ENCODE results near the gene KCNIP1. TPM values are rescaled to one million over a fixed set of nuclear protein-coding genes. Genes with fewer than 3 reads are reported as not detected.

The KCNIP1 gene
- total and polyA plus RNA-seq, 10 of the 15 experiments (the other 5 are each of a cell fraction or from before 2014, with no cell fraction given): not detected

DNA sequence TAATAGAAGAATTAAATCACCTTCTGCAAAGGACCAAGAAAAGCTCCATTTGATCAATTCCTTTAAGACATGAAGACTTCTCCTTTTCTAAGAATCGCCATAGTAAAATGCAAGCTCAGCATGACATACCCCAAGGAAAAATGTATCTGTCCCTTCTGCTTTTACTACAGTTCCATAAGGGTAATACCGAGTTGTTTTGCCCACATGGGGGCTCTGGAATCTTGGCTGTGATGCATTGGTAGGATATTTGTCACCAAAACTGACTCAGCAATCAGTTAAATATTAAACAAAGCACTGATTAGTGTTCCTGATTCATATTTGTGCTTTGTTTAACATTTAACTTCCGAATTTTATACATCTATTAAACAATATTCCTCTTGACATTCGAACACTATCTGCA lies 24.3 kb upstream of the KCNIP1 start (continued):
- TF ChIP-seq, protein P1, sequence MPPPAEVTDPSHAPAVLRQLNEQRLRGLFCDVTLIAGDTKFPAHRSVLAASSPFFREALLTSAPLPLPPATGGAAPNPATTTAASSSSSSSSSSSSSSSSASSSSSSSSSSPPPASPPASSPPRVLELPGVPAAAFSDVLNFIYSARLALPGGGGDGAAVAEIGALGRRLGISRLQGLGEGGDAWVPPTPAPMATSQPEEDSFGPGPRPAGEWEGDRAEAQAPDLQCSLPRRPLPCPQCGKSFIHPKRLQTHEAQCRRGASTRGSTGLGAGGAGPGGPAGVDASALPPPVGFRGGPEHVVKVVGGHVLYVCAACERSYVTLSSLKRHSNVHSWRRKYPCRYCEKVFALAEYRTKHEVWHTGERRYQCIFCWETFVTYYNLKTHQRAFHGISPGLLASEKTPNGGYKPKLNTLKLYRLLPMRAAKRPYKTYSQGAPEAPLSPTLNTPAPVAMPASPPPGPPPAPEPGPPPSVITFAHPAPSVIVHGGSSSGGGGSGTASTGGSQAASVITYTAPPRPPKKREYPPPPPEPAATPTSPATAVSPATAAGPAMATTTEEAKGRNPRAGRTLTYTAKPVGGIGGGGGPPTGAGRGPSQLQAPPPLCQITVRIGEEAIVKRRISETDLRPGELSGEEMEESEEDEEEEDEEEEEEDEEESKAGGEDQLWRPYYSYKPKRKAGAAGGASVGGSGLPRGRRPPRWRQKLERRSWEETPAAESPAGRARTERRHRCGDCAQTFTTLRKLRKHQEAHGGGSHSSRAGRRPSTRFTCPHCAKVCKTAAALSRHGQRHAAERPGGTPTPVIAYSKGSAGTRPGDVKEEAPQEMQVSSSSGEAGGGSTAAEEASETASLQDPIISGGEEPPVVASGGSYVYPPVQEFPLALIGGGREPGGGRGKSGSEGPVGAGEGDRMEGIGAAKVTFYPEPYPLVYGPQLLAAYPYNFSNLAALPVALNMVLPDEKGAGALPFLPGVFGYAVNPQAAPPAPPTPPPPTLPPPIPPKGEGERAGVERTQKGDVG (CRISPR knock-in tag; IDR thresholded peaks at IDR 0.05): no peak
- no peak for TF ChIP-seq TBL1XR1 (IDR thresholded peaks at IDR 0.05; ENCODE audit: low read depth, low read length)
- TF ChIP-seq SREBF1 (IDR thresholded peaks at IDR 0.05; ENCODE audit: low read length): no peak
- TF ChIP-seq, protein P2, sequence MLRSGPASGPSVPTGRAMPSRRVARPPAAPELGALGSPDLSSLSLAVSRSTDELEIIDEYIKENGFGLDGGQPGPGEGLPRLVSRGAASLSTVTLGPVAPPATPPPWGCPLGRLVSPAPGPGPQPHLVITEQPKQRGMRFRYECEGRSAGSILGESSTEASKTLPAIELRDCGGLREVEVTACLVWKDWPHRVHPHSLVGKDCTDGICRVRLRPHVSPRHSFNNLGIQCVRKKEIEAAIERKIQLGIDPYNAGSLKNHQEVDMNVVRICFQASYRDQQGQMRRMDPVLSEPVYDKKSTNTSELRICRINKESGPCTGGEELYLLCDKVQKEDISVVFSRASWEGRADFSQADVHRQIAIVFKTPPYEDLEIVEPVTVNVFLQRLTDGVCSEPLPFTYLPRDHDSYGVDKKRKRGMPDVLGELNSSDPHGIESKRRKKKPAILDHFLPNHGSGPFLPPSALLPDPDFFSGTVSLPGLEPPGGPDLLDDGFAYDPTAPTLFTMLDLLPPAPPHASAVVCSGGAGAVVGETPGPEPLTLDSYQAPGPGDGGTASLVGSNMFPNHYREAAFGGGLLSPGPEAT (IDR thresholded peaks at IDR 0.05; ENCODE audit: low read depth): no peak
- TF ChIP-seq RBBP5 (conservative IDR thresholded peaks at IDR 0.05): no peak

- Histone ChIP-seq H3K79me2 (ENCODE audit: control insufficient read depth, insufficient read depth, low read length) (no peaks in the 10 kb centered on the region), H2AFZ (ENCODE audit: control insufficient read depth, low read depth, low read length) (no peak overlapping the region), H3K36me3 (ENCODE audit: control insufficient read depth in 2 of 2, insufficient read depth in 2 of 2, low read length in 1 of 2) (no peaks in the 10 kb centered on the region), H3K4me1 (ENCODE audit: control insufficient read depth, insufficient read depth, low read length) (no peaks in the 10 kb centered on the region), H3K4me3 (no peak overlapping the region), H4K20me1 (ENCODE audit: control insufficient read depth, insufficient read depth) (no peaks in the 10 kb centered on the region), H3K9me3 (replicated peaks; ENCODE audit: control insufficient read depth, insufficient read depth, low read length) (no peaks in the 10 kb centered on the region; the same call in 2 of the 3 replicates), H3K27me3 (replicated peaks in 1 of 2; ENCODE audit: control insufficient read depth in 2 of 2, insufficient read depth in 2 of 2, low read length in 1 of 2) (no peaks in the 10 kb centered on the region; a peak in 2 of 4 replicates), H3K9ac (ENCODE audit: control insufficient read depth, insufficient read depth, low read length) (no peak overlapping the region), H3K4me2 (ENCODE audit: control insufficient read depth, insufficient read depth) (no peak overlapping the region), H3K27ac (ENCODE audit: control insufficient read depth, insufficient read depth) (no peak overlapping the region)
- DNase-seq (ENCODE audit: low read depth, low spot score): no peak
- TF ChIP-seq IKZF1 (conservative IDR thresholded peaks at IDR 0.05) (no peak), SIN3A (IDR thresholded peaks at IDR 0.05; ENCODE audit: low read depth, low read length) (no peak), ETV6 (conservative IDR thresholded peaks at IDR 0.05 in 1 of 2, IDR thresholded peaks at IDR 0.05 in 1 of 2; ENCODE audit: borderline replicate concordance in 1 of 2, low read depth in 1 of 2) (no peak), SMARCA5 (IDR thresholded peaks at IDR 0.05) (no peak), ZBTB33 (IDR thresholded peaks at IDR 0.05) (no peak), ZZZ3 (IDR thresholded peaks at IDR 0.05; ENCODE audit: control insufficient read depth, insufficient read length, low read depth) (no peak)
- ChIA-PET SMC1A (ENCODE audit: uncharacterized antibody, unreplicated experiment) (no interaction called here), RAD21 (ENCODE audit: unreplicated experiment) (no interaction called here), POLR2A (no interaction called here), CTCF (no interaction called here)
- ATAC-seq: no peak
- 30% methylated on average over 5 of the region's 5 CpGs for WGBS (ENCODE audit: insufficient coverage, insufficient replicate concordance, low lambda C conversion rate, missing lambda C conversion rate)
- BruUV-seq (replicated peaks): no TSS peak
- intact Hi-C loops (cut with micrococcal nuclease; ENCODE audit: unreplicated experiment) (no loop called here), in situ Hi-C loops (cut with MboI) (no loop called here)
- no peak for FAIRE-seq
Observed at GRCh38 chr5:170480260-170480659, 23.6 kb upstream of the KCNIP1 start.

Data from GM12878 (cell line).